ENCODE results near the gene OMP. TPM values are rescaled to one million over a fixed set of nuclear protein-coding genes. Genes with fewer than 3 reads are reported as not detected.

OMP gene
- total and polyA plus RNA-seq, 2 experiments from 2014 or later, result not detected

- Histone ChIP-seq H3K4me1 (ENCODE audit: insufficient read depth) (peaks cover 44% of the 10 kb centered on the region), H3K27ac (no peak overlapping the region), H3K9me3 (ENCODE audit: low read depth) (no peaks in the 10 kb centered on the region), H3K9me2 (replicated peaks; ENCODE audit: insufficient read depth) (no peaks in the 10 kb centered on the region), H3K4me2 (no peak overlapping the region), H3K79me2 (no peaks in the 10 kb centered on the region), H4K20me1 (ENCODE audit: insufficient read depth, poor library complexity, severe bottlenecking) (no peaks in the 10 kb centered on the region), H2AFZ (no peak overlapping the region), H3K27me3 (no peaks in the 10 kb centered on the region), H3K36me3 (replicated peaks; ENCODE audit: insufficient read depth, low read depth) (no peaks in the 10 kb centered on the region), H3K4me3 (no peak overlapping the region)
- no peak for DNase-seq (ENCODE audit: low spot score)
- TF ChIP-seq CTCF (IDR thresholded peaks at IDR 0.05; ENCODE audit: poor library complexity) (no peak), EZH2phosphoT487 (IDR thresholded peaks at IDR 0.05; ENCODE audit: low read depth, severe bottlenecking, unreplicated experiment) (no peak), EZH2 (IDR thresholded peaks at IDR 0.05; ENCODE audit: borderline replicate concordance) (no peak)
- 89% methylated on average over 6 of the region's 9 CpGs for WGBS (ENCODE audit: low lambda C conversion rate, missing lambda C conversion rate)
These were observed 41.7 kb downstream of the OMP start for GRCh38 chr11:77144196-77144856.

DNA sequence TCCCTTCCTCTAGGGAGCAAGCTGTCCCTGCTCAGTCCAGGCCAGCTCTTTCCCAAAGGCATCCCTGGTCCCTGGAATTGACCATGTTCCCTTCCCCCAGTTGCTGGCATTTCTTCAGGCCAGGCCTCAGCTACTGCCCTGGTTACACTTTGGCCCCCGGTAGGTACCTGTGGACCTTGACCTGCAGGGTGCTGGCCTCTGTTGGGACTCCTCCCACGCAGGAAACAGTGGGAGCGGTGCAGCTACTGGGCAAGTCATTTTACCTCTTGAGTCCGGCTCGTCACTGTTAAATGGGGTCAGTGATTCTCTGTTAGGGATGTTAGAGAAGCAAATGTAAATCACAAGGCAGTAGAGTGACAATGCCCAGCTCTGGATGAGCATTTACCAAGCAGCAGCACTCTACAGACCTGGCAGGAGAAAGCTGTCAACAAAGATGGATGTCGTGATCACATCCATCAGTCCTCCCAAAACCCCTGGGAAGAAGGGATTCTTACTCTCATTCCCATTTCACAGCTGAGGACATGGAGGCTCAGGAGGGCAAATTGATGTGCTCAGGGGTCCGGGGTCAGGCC lies 42.3 kb downstream of the OMP start:
- Histone ChIP-seq H3K36me3 (replicated peaks; ENCODE audit: insufficient read depth, low read depth) (no peaks in the 10 kb centered on the region), H3K9me2 (replicated peaks; ENCODE audit: insufficient read depth) (no peaks in the 10 kb centered on the region), H3K27me3 (no peaks in the 10 kb centered on the region), H3K4me2 (no peak overlapping the region), H3K27ac (peak overlapping the region; percentile 54), H3K79me2 (no peaks in the 10 kb centered on the region), H3K4me1 (ENCODE audit: insufficient read depth) (peaks cover 40% of the 10 kb centered on the region), H4K20me1 (ENCODE audit: insufficient read depth, poor library complexity, severe bottlenecking) (no peaks in the 10 kb centered on the region), H3K9me3 (ENCODE audit: low read depth) (no peaks in the 10 kb centered on the region), H2AFZ (no peak overlapping the region), H3K4me3 (no peak overlapping the region)
- no peak for TF ChIP-seq EZH2 (IDR thresholded peaks at IDR 0.05; ENCODE audit: borderline replicate concordance)
- TF ChIP-seq EZH2phosphoT487 (IDR thresholded peaks at IDR 0.05; ENCODE audit: low read depth, severe bottlenecking, unreplicated experiment), result no peak
- TF ChIP-seq CTCF (IDR thresholded peaks at IDR 0.05; ENCODE audit: poor library complexity), result no peak
- DNase-seq (ENCODE audit: low spot score), result peak; percentile 59
- WGBS (ENCODE audit: low lambda C conversion rate, missing lambda C conversion rate), result 69% methylated on average over 7 of the region's 7 CpGs

DNA sequence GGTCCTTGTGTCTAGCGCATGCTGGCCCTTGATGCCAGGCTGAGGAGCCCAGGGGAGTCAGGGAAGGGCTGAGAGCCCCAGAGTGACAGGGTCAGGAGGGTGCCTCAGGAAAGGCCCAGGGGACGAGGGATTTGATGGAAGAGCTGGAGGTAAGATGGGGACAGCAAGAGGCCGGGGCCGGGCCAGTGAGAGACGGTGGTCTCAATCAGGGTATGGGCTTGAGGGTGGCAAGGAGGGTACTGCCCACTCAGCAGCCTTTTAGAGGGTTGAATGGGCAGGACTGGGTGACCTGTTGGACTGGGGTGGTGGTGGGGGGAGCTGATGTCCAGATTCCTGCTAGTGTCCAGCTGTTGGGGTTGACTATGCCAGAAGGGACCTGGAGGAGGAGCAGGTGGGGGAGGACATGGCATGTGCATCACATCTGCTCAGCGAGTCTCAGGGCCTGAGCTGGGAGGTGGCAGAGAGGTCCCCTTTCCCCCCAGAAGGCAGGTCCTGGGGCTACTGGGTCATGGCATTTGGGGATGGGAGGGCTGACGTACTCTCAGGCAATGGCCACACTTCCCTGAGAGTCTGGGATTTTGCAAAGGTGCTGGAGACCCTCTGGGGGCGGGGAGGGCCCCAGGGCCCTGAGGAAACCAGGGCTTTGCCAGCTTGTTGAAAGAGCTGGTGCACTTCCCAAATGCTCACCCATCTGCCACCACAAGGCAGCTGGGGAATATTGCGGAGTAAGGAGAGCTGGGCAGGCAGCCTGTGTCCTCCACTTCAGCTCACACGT lies 43.8 kb downstream of the OMP start:
- Histone ChIP-seq H3K27me3 (no peaks in the 10 kb centered on the region), H2AFZ (no peak overlapping the region), H3K4me1 (ENCODE audit: insufficient read depth) (peaks cover 27% of the 10 kb centered on the region), H3K4me2 (no peak overlapping the region), H3K36me3 (replicated peaks; ENCODE audit: insufficient read depth, low read depth) (no peaks in the 10 kb centered on the region), H3K79me2 (no peaks in the 10 kb centered on the region), H3K4me3 (no peak overlapping the region), H3K27ac (no peak overlapping the region), H3K9me3 (ENCODE audit: low read depth) (no peaks in the 10 kb centered on the region), H3K9me2 (replicated peaks; ENCODE audit: insufficient read depth) (no peaks in the 10 kb centered on the region), H4K20me1 (ENCODE audit: insufficient read depth, poor library complexity, severe bottlenecking) (no peaks in the 10 kb centered on the region)
- DNase-seq (ENCODE audit: low spot score), result no peak
- WGBS (ENCODE audit: low lambda C conversion rate, missing lambda C conversion rate), result 96% methylated on average over 10 of the region's 10 CpGs
- TF ChIP-seq EZH2phosphoT487 (IDR thresholded peaks at IDR 0.05; ENCODE audit: low read depth, severe bottlenecking, unreplicated experiment) (no peak), EZH2 (IDR thresholded peaks at IDR 0.05; ENCODE audit: borderline replicate concordance) (no peak), CTCF (IDR thresholded peaks at IDR 0.05; ENCODE audit: poor library complexity) (no peak)
